T-helper 2 cell treated with Interferon-gamma antibody and Interleukin-4, amounts not matched to agents 5 μg/mL and 100 μg/mL, for 36 hours (primary cell): Measurements from ENCODE around the gene XRCC1.

Source experiments
- DNase-seq: peaks from one replicate; pipeline ENCODE4 v3.0.0; 2021; ENCODE audit warnings: low spot score
- H3K27ac Mint-ChIP-seq: one replicate; pipeline ENCODE4 v1.8.0; 2021; ENCODE audit warnings: mild to moderate bottlenecking, mixed read lengths
- H3K27me3 Mint-ChIP-seq: one replicate; pipeline ENCODE4 v1.8.0; 2021; ENCODE audit warnings: low read depth, mixed read lengths
- H3K36me3 Mint-ChIP-seq: one replicate; pipeline ENCODE4 v1.8.0; 2021; ENCODE audit warnings: low read depth, mixed read lengths
- H3K4me1 Mint-ChIP-seq: one replicate; pipeline ENCODE4 v1.8.0; 2021; ENCODE audit warnings: low read depth, mixed read lengths
- H3K4me3 Mint-ChIP-seq: one replicate; pipeline ENCODE4 v1.8.0; 2022; ENCODE audit warnings: mild to moderate bottlenecking, moderate library complexity, mixed read lengths
- H3K9me3 Mint-ChIP-seq: one replicate; pipeline ENCODE4 v1.8.0; 2021; ENCODE audit warnings: mixed read lengths

The XRCC1 gene

GRCh38 chr19:43574424-43575155 is 737 bp downstream of the XRCC1 start:
- DNase-seq, result no peak
- Mint-ChIP-seq H3K4me1 (peaks cover 12% of the 10 kb centered on the region), H3K27ac (peak overlapping the region; percentile 95), H3K36me3 (peaks cover 6% of the 10 kb centered on the region), H3K9me3 (no peaks in the 10 kb centered on the region), H3K4me3 (peak overlapping the region; percentile 98), H3K27me3 (peaks cover 2% of the 10 kb centered on the region)

GRCh38 chr19:43572171-43572588 is 3.1 kb downstream of the XRCC1 start:
- H3K27ac Mint-ChIP-seq, result no peak overlapping the region
- H3K4me3 Mint-ChIP-seq, result no peak overlapping the region
- H3K27me3 Mint-ChIP-seq, result no peaks in the 10 kb centered on the region
- no peaks in the 10 kb centered on the region for H3K9me3 Mint-ChIP-seq
- H3K4me1 Mint-ChIP-seq, result peaks cover 4% of the 10 kb centered on the region
- H3K36me3 Mint-ChIP-seq, result peaks cover 2% of the 10 kb centered on the region
- DNase-seq, result no peak

- no peak overlapping the region for H3K4me3 Mint-ChIP-seq
- no peak for DNase-seq
- H3K27ac Mint-ChIP-seq, result no peak overlapping the region
- no peaks in the 10 kb centered on the region for H3K9me3 Mint-ChIP-seq
- peaks cover 5% of the 10 kb centered on the region for H3K36me3 Mint-ChIP-seq
- peaks cover 3% of the 10 kb centered on the region for H3K4me1 Mint-ChIP-seq
- H3K27me3 Mint-ChIP-seq, result no peaks in the 10 kb centered on the region
Measured at GRCh38 chr19:43570174-43570791, 5.0 kb downstream of the XRCC1 start.

- H3K27ac Mint-ChIP-seq, result no peak overlapping the region
- no peak overlapping the region for H3K4me3 Mint-ChIP-seq
- no peaks in the 10 kb centered on the region for H3K9me3 Mint-ChIP-seq
- peaks cover 4% of the 10 kb centered on the region for H3K36me3 Mint-ChIP-seq
- no peak for DNase-seq
- peaks cover 6% of the 10 kb centered on the region for H3K4me1 Mint-ChIP-seq
- H3K27me3 Mint-ChIP-seq, result no peaks in the 10 kb centered on the region
Measured at GRCh38 chr19:43569657-43570056, 5.7 kb downstream of the XRCC1 start.

GRCh38 chr19:43564800-43565199 is 10.5 kb downstream of the XRCC1 start:
- peaks cover 32% of the 10 kb centered on the region for H3K36me3 Mint-ChIP-seq

GRCh38 chr19:43563816-43564457 is 11.4 kb downstream of the XRCC1 start:
- H3K9me3 Mint-ChIP-seq, result no peaks in the 10 kb centered on the region
- peak overlapping the region; percentile 85 for H3K27ac Mint-ChIP-seq
- H3K4me1 Mint-ChIP-seq, result peaks cover 32% of the 10 kb centered on the region
- H3K36me3 Mint-ChIP-seq, result peaks cover 34% of the 10 kb centered on the region
- no peak overlapping the region for H3K4me3 Mint-ChIP-seq
- no peaks in the 10 kb centered on the region for H3K27me3 Mint-ChIP-seq
- no peak for DNase-seq

More at GRCh38 chr19:43564800-43565199, 10.5 kb downstream of the XRCC1 start:
- Mint-ChIP-seq H3K27ac (peak overlapping the region; percentile 69), H3K9me3 (no peaks in the 10 kb centered on the region), H3K4me1 (peaks cover 32% of the 10 kb centered on the region), H3K27me3 (no peaks in the 10 kb centered on the region), H3K4me3 (no peak overlapping the region)
- no peak for DNase-seq

- Mint-ChIP-seq H3K36me3 (peaks cover 35% of the 10 kb centered on the region), H3K27me3 (no peaks in the 10 kb centered on the region), H3K4me3 (peak overlapping the region; percentile 52), H3K27ac (peak overlapping the region; percentile 95), H3K9me3 (no peaks in the 10 kb centered on the region), H3K4me1 (peaks cover 32% of the 10 kb centered on the region)
- DNase-seq, result peak; percentile 60
Measured at GRCh38 chr19:43562698-43563241, 12.6 kb downstream of the XRCC1 start.

- DNase-seq, result no peak
- H3K4me1 Mint-ChIP-seq, result peaks cover 32% of the 10 kb centered on the region
- peaks cover 39% of the 10 kb centered on the region for H3K36me3 Mint-ChIP-seq
- peak overlapping the region; percentile 95 for H3K27ac Mint-ChIP-seq
- H3K27me3 Mint-ChIP-seq, result no peaks in the 10 kb centered on the region
- H3K9me3 Mint-ChIP-seq, result no peaks in the 10 kb centered on the region
- H3K4me3 Mint-ChIP-seq, result peak overlapping the region; percentile 52
Measured at GRCh38 chr19:43562226-43562697, 13.1 kb downstream of the XRCC1 start.

GRCh38 chr19:43561139-43561970 is 14.0 kb downstream of the XRCC1 start:
- Mint-ChIP-seq H3K4me1 (peaks cover 32% of the 10 kb centered on the region), H3K4me3 (no peak overlapping the region), H3K9me3 (no peaks in the 10 kb centered on the region), H3K27ac (peak overlapping the region; percentile 95), H3K36me3 (peaks cover 37% of the 10 kb centered on the region), H3K27me3 (no peaks in the 10 kb centered on the region)
- DNase-seq, result no peak

GRCh38 chr19:43560687-43561086 is 14.6 kb downstream of the XRCC1 start:
- DNase-seq, result no peak
- H3K9me3 Mint-ChIP-seq, result no peaks in the 10 kb centered on the region
- peaks cover 37% of the 10 kb centered on the region for H3K36me3 Mint-ChIP-seq
- H3K27ac Mint-ChIP-seq, result peak overlapping the region; percentile 42
- no peaks in the 10 kb centered on the region for H3K27me3 Mint-ChIP-seq
- H3K4me1 Mint-ChIP-seq, result peaks cover 32% of the 10 kb centered on the region
- no peak overlapping the region for H3K4me3 Mint-ChIP-seq

GRCh38 chr19:43555185-43555770 is 20.0 kb downstream of the XRCC1 start:
- no peak overlapping the region for H3K4me3 Mint-ChIP-seq
- no peaks in the 10 kb centered on the region for H3K27me3 Mint-ChIP-seq
- DNase-seq, result peak; percentile 63
- H3K36me3 Mint-ChIP-seq, result peaks cover 30% of the 10 kb centered on the region
- peak overlapping the region; percentile 55 for H3K27ac Mint-ChIP-seq
- no peaks in the 10 kb centered on the region for H3K9me3 Mint-ChIP-seq
- H3K4me1 Mint-ChIP-seq, result peaks cover 8% of the 10 kb centered on the region

GRCh38 chr19:43554317-43554895 is 20.9 kb downstream of the XRCC1 start:
- H3K27ac Mint-ChIP-seq, result no peak overlapping the region
- H3K9me3 Mint-ChIP-seq, result no peaks in the 10 kb centered on the region
- peaks cover 28% of the 10 kb centered on the region for H3K36me3 Mint-ChIP-seq
- peaks cover 8% of the 10 kb centered on the region for H3K4me1 Mint-ChIP-seq
- no peak for DNase-seq
- H3K4me3 Mint-ChIP-seq, result no peak overlapping the region
- H3K27me3 Mint-ChIP-seq, result no peaks in the 10 kb centered on the region

- no peaks in the 10 kb centered on the region for H3K9me3 Mint-ChIP-seq
- H3K36me3 Mint-ChIP-seq, result peaks cover 28% of the 10 kb centered on the region
- H3K27me3 Mint-ChIP-seq, result no peaks in the 10 kb centered on the region
- no peak overlapping the region for H3K4me3 Mint-ChIP-seq
- no peak for DNase-seq
- H3K27ac Mint-ChIP-seq, result no peak overlapping the region
- H3K4me1 Mint-ChIP-seq, result peaks cover 8% of the 10 kb centered on the region
Measured at GRCh38 chr19:43553656-43554055, 21.7 kb downstream of the XRCC1 start.
